ENCODE measurements around the gene CDC42BPG. TPM values are rescaled to one million over a fixed set of nuclear protein-coding genes. Genes with fewer than 3 reads are reported as not detected.

Gene CDC42BPG
- total and polyA plus RNA-seq, 10 of the 15 experiments (the other 5 are each of a cell fraction or from before 2014, with no cell fraction given): 0.02 to 1.3 (median 0.09) TPM; not detected in 1

DNA sequence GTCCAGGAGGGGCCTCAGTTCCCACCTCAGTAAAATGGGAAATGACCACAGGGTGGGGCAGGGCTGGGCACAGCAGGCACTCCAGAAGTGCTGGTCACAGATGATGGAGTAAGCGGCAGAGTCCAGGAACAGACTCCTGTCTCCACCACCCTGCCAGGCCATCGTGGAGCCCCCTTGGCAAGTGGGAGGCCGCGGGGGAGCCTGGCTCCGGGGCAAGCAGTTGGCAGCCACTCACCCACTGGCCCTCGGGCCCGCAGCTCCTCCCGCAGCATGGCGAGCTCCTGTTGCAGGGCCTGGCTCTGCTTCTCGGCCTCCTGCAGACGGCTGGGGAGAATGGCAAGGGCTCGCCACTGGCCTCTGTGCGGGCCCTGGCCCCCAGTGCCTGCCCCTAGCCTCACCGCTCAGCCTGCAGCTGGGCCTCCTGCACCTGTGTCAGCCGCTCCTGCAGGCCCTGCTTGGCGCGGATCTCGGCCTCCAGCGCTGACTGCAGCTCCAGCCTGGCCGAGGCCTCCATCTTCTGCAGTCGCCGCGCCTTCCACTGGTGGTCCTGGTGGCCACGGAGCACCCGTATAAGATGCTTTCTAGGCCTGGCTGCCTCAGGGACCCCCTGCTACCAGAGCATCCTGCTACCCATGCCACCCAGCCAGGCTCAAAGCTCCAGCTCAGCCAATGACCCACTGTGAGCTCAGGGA lies 10.3 kb downstream of the CDC42BPG start:
- ChIA-PET CTCF (interaction anchor here (0.6 kb wide), 1 partner anchor 12 kb away, joined by 3 read pairs; no protein-coding TSS in a partner anchor), SMC1A (ENCODE audit: uncharacterized antibody, unreplicated experiment) (no interaction called here), POLR2A (no interaction called here), RAD21 (ENCODE audit: unreplicated experiment) (interaction anchor here (0.9 kb wide), 1 partner anchor 14 kb away, joined by 3 read pairs; no protein-coding TSS in a partner anchor)
- no TSS peak for BruUV-seq (replicated peaks)
- Histone ChIP-seq H4K20me1 (ENCODE audit: control insufficient read depth, insufficient read depth) (no peaks in the 10 kb centered on the region), H3K36me3 (ENCODE audit: control insufficient read depth in 2 of 2, insufficient read depth in 2 of 2, low read length in 1 of 2) (no peaks in the 10 kb centered on the region), H3K4me1 (ENCODE audit: control insufficient read depth, insufficient read depth, low read length) (peaks cover 3% of the 10 kb centered on the region; the same call in 1 of the 2 replicates), H3K4me3 (no peak overlapping the region), H3K27ac (ENCODE audit: control insufficient read depth, insufficient read depth) (no peak overlapping the region), H3K9me3 (replicated peaks; ENCODE audit: control insufficient read depth, insufficient read depth, low read length) (no peaks in the 10 kb centered on the region), H3K4me2 (ENCODE audit: control insufficient read depth, insufficient read depth) (no peak overlapping the region), H3K79me2 (ENCODE audit: control insufficient read depth, insufficient read depth, low read length) (no peaks in the 10 kb centered on the region), H2AFZ (ENCODE audit: control insufficient read depth, low read depth, low read length) (no peak overlapping the region), H3K9ac (ENCODE audit: control insufficient read depth, insufficient read depth, low read length) (no peak overlapping the region), H3K27me3 (replicated peaks in 1 of 2; ENCODE audit: control insufficient read depth in 2 of 2, insufficient read depth in 2 of 2, low read length in 1 of 2) (no peaks in the 10 kb centered on the region)
- no peak for FAIRE-seq
- WGBS (ENCODE audit: insufficient coverage, insufficient replicate concordance, low lambda C conversion rate, missing lambda C conversion rate): 58% methylated on average over 25 of the region's 25 CpGs
- ATAC-seq: no peak
- in situ Hi-C loops (cut with MboI) (no loop called here), intact Hi-C loops (cut with micrococcal nuclease; ENCODE audit: unreplicated experiment) (no loop called here)
- DNase-seq (ENCODE audit: low read depth, low spot score): no peak
- TF ChIP-seq RUNX3 (IDR thresholded peaks at IDR 0.05; ENCODE audit: low read length) (no peak), RFX5 (IDR thresholded peaks at IDR 0.05; ENCODE audit: low read depth, low read length) (no peak), BACH1 (IDR thresholded peaks at IDR 0.05; ENCODE audit: borderline replicate concordance) (no peak), FOS (IDR thresholded peaks at IDR 0.05; ENCODE audit: borderline replicate concordance, extremely low read depth, insufficient read length) (no peak), HCFC1 (IDR thresholded peaks at IDR 0.05; ENCODE audit: low read length) (no peak), MTA2 (IDR thresholded peaks at IDR 0.05; ENCODE audit: low read depth) (no peak), PAX8 (IDR thresholded peaks at IDR 0.05) (no peak), CHD4 (IDR thresholded peaks at IDR 0.05) (no peak), SMAD5 (IDR thresholded peaks at IDR 0.05; ENCODE audit: low read depth) (no peak), HDAC2 (IDR thresholded peaks at IDR 0.05) (no peak)
- TF ChIP-seq, protein P1, sequence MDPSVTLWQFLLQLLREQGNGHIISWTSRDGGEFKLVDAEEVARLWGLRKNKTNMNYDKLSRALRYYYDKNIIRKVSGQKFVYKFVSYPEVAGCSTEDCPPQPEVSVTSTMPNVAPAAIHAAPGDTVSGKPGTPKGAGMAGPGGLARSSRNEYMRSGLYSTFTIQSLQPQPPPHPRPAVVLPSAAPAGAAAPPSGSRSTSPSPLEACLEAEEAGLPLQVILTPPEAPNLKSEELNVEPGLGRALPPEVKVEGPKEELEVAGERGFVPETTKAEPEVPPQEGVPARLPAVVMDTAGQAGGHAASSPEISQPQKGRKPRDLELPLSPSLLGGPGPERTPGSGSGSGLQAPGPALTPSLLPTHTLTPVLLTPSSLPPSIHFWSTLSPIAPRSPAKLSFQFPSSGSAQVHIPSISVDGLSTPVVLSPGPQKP (IDR thresholded peaks at IDR 0.05; ENCODE audit: low read depth, low read length): no peak
- TF ChIP-seq, protein P2, sequence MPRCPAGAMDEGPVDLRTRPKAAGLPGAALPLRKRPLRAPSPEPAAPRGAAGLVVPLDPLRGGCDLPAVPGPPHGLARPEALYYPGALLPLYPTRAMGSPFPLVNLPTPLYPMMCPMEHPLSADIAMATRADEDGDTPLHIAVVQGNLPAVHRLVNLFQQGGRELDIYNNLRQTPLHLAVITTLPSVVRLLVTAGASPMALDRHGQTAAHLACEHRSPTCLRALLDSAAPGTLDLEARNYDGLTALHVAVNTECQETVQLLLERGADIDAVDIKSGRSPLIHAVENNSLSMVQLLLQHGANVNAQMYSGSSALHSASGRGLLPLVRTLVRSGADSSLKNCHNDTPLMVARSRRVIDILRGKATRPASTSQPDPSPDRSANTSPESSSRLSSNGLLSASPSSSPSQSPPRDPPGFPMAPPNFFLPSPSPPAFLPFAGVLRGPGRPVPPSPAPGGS (IDR thresholded peaks at IDR 0.05; ENCODE audit: borderline replicate concordance, insufficient read depth, low read depth, low read length, poor library complexity, severe bottlenecking): no peak
- TF ChIP-seq, protein P3, sequence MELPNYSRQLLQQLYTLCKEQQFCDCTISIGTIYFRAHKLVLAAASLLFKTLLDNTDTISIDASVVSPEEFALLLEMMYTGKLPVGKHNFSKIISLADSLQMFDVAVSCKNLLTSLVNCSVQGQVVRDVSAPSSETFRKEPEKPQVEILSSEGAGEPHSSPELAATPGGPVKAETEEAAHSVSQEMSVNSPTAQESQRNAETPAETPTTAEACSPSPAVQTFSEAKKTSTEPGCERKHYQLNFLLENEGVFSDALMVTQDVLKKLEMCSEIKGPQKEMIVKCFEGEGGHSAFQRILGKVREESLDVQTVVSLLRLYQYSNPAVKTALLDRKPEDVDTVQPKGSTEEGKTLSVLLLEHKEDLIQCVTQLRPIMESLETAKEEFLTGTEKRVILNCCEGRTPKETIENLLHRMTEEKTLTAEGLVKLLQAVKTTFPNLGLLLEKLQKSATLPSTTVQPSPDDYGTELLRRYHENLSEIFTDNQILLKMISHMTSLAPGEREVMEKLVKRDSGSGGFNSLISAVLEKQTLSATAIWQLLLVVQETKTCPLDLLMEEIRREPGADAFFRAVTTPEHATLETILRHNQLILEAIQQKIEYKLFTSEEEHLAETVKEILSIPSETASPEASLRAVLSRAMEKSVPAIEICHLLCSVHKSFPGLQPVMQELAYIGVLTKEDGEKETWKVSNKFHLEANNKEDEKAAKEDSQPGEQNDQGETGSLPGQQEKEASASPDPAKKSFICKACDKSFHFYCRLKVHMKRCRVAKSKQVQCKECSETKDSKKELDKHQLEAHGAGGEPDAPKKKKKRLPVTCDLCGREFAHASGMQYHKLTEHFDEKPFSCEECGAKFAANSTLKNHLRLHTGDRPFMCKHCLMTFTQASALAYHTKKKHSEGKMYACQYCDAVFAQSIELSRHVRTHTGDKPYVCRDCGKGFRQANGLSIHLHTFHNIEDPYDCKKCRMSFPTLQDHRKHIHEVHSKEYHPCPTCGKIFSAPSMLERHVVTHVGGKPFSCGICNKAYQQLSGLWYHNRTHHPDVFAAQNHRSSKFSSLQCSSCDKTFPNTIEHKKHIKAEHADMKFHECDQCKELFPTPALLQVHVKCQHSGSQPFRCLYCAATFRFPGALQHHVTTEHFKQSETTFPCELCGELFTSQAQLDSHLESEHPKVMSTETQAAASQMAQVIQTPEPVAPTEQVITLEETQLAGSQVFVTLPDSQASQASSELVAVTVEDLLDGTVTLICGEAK (IDR thresholded peaks at IDR 0.05; ENCODE audit: borderline replicate concordance): no peak
- TF ChIP-seq, protein P4, sequence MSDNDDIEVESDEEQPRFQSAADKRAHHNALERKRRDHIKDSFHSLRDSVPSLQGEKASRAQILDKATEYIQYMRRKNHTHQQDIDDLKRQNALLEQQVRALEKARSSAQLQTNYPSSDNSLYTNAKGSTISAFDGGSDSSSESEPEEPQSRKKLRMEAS (IDR thresholded peaks at IDR 0.05; ENCODE audit: low read depth, low read length): no peak
